ENCODE measurements around the gene CORIN.

CORIN gene

DNA sequence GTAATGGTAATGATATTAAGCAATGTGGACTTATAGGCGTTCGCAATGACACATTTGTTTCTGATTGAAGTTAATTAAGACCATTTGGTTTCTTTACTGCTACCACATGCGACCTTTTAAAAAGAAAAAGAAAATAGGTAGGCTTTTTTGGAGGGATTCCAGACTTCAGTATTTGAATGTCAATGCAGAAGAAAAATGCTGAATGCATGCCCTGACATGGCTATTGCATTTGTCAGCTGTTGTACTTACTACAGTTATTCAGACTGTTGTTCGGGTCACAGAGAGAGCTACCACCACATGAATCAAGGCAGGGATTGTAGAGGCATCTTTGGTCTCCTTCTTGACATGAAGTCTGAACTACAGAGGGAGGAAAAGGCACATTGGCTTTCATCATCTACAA lies 163.7 kb downstream of the CORIN start:
- no peak for DNase-seq

DNA sequence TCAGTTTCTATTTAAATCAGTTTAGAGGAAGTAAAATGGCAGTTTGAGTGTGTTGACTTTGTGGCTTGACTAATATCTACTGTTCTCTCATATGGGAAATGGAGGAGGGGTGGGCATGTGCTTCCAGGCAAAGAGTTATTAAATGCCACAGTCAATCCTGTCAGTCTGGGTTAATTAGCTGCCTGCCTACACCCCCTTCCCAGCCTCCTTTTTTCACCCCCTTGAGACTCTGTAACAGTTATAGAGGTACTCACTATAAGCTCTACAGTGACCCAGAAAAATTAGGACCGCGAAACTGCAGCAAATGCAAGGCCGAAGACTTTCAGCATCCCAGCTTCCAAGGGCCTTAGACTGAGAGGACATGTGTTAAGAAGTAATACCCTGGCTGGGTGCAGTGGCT lies 165.2 kb downstream of the CORIN start:
- DNase-seq = no peak

- no peak for DNase-seq
Observed at GRCh38 chr4:47669946-47670345, 167.9 kb downstream of the CORIN start.

DNA sequence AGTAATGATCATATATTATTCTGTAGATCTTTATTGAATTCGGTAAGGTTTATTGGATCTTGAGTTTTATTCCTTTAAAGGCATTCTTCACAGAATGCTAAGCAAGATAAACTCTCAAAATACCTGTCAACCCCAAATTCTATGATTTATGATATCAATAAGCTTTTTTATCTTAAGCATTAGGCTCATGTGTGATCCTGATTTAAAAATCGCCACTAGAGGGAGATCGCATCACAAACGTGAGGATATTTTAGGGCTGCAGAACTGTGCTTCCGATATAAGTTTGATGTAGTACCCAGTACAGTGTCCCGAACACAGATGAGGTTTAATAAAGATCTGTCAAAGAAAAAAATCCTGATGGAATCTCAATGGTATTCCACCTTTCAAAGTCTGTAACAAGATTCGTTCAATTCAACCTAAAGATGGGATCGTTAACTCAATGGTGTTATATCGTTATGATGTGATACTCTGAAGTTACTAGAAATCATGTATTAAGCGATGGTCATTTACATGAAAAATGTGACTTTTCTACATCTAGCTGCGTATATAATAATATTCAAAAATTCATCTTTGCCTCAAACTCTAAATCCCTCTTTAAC lies 169.0 kb downstream of the CORIN start:
- DNase-seq = no peak

GRCh38 chr4:47668256-47668655 lies 169.6 kb downstream of the CORIN start:
- DNase-seq = no peak

GRCh38 chr4:47667552-47667951 lies 170.3 kb downstream of the CORIN start:
- DNase-seq = no peak

DNA sequence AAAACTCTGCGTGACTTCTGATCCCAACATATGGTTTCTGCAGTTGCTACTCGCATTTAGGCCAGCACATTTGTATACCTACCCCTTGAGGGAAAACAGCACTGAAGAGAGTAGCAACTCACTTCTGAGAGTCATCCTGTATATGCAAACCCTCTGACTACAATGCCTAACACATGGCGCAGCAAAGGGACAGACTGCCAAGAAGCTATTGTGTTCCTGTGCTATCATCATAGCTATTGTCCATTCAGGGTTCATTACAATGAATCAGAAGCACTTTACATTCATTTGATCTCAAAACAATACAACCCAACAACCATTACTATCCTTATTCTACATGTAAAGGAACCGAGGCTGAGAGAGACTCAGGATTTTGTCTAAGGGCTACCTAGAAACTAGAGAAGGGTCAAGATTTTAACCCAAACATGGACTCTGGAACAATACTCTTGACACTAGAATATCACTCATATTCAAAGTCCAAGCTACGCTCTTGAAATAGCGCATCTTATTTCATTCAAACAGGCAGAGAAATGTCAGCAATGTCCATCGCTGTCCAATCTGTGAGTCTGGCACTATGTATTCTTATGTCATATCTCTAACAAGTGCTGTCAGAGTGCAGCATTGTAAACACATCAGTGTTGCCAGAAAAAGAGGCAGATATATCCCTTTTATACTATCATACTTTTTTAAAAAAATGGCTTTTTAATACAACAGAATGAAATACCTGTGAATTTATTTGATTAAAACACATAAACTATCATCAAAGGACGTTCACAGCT lies 173.6 kb downstream of the CORIN start:
- DNase-seq = no peak

DNA sequence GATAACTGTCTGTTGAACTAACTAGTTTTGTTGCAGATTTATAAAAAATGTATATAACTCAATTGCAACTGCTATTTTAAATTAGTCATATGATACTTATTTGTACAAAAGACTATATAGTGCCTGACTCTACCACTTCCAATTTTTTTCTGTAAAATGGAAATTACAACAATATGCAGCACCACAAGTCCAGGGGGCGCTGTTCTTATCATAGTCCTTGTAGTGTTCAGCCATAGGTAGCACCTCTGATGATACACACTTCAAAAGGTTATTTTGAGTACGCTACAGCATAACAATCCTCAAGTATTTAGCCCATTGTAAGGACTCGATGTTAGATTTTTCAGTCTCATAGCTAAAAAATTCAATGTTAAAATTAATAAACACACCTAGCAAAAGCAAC lies 174.9 kb downstream of the CORIN start:
- no peak for DNase-seq

GRCh38 chr4:47661741-47662140 lies 176.1 kb downstream of the CORIN start:
- DNase-seq = no peak

- no peak for DNase-seq
Observed at GRCh38 chr4:47659342-47659741, 178.5 kb downstream of the CORIN start.

- DNase-seq = no peak
Observed at GRCh38 chr4:47654972-47655693, 182.7 kb downstream of the CORIN start.

- no peak for DNase-seq
Observed at GRCh38 chr4:47652092-47652491, 185.8 kb downstream of the CORIN start.

- no peak for DNase-seq
Observed at GRCh38 chr4:47651231-47651630, 186.6 kb downstream of the CORIN start.

GRCh38 chr4:47650584-47651130 lies 187.2 kb downstream of the CORIN start:
- no peak for DNase-seq

DNA sequence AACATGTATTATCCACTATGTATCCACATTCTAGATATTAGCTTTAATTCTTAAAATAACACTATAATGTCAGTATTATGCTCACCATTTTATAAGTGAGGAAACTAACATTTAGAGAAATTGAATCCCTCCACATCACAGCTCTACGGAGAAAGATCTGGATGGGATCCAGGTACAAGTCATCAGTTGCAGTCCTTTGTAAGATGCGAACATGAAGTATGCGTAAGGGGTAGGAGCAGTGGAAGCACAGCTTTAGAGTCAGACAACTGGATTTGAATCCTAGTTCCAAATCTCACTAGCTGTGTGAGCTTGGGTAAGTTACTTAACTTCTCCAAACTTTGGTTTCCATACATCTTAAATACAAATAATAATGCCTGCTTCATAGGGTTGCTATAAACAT lies 190.3 kb downstream of the CORIN start:
- DNase-seq = no peak

DNA sequence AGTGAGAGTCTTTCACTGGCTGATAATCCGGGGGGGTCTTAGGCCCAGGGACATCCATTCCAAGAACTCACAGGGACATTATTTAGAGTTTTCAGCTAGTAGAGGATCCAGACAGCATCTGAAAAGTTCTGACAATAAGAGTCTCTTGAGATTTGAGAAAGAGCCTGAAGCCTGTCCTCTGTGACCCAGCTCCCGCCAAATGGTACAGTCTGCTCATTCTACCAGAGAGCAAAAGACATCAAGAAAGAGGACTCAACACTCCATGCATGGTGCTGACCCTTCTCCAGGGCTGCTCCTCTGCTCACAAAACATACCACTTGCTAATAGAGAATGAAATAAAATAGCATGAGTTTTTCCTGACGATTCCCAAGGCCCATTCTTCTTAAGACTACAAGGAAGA lies 190.8 kb downstream of the CORIN start:
- DNase-seq = no peak

GRCh38 chr4:47646372-47646771 lies 191.5 kb downstream of the CORIN start:
- no peak for DNase-seq

DNA sequence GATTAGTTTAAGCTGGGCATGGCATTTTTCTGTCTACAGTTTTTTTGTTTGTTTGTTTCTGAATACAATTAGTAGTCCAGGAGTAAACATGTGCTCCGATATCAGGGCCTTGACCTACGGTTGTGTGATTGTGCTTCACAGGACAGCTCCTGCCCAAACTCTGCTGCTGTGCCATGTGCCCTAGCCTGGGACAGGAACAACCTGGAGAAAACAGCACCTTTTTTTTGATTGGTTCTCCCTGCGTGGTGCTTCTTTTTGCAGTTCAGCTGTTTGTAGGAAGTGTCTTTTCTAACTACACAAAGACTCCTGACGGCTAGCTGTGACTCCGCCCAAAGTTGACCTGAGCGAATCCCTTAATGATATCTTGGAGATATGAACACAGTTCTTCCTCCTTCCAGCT lies 194.0 kb downstream of the CORIN start:
- DNase-seq = no peak

DNA sequence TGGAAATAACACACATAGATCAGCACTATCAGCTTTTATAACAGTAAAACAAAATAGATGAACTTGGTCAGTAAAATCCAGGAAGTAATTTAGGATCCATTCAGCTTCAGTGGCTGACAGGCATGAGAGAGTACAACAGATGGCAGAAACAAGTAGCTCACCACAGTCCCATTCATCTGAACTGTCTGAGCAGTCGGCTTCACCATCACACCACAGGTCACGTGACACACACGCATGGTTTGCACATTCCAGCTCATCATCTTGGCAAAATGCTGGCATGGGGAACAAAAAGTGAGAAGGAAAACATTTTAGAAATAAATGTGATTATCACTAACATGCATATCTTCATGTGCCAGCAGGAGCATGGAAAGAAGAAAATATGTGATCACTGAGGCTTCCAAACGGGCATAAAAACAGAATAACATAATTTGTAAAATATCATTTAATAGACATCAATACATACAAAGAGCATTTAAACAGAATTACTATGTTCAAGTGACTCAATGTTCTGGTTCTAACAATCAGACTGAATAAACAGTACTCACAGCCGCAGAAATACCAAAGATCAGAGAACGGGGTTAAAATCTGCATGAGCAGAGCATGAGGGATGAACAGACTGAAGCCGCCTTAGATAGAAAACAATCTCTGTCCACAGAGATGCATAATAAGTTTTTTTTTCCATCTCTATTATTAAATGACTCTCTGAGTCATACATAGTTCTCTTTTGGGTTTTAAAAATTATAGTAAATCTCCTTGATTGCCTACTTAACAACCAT lies 194.7 kb downstream of the CORIN start:
- no peak for DNase-seq

GRCh38 chr4:47642191-47642830 lies 195.6 kb downstream of the CORIN start:
- no peak for DNase-seq

- DNase-seq = no peak
Observed at GRCh38 chr4:47641755-47642154, 196.1 kb downstream of the CORIN start.

DNA sequence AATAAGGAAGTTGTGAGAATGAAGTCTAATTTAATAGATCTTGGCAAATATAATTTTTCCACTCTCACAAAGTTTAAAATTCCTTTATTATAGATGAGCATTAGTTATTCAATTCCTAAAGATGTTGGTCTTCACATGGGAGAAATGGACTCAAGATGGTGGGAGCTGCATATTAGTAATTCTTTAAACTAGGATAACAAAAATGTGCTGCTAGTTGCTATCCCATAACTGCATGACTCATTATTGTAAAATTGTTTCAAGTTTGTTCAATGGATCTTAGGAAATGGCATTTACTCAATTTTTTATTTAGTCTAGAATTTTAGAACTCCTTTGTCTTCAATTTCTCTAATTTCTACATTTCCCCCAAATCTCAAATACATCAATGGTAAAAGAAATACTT lies 197.0 kb downstream of the CORIN start:
- no peak for DNase-seq

- DNase-seq = no peak
Observed at GRCh38 chr4:47639531-47639930, 198.3 kb downstream of the CORIN start.

Measured in GF-D8 (cell line).